Kidney capillary endothelial cell (primary cell): ENCODE data around the gene OSBPL10.
"Not testable (repeated sequence)": the region's sequence is repeated elsewhere in the genome, so short reads cannot be mapped to it uniquely, and the experiment has no call there.

Source experiments
- DNase-seq: peaks from one replicate; pipeline ENCODE4 v3.0.0-alpha.2; 2018; ENCODE audit warnings: low spot score

Gene OSBPL10

DNA sequence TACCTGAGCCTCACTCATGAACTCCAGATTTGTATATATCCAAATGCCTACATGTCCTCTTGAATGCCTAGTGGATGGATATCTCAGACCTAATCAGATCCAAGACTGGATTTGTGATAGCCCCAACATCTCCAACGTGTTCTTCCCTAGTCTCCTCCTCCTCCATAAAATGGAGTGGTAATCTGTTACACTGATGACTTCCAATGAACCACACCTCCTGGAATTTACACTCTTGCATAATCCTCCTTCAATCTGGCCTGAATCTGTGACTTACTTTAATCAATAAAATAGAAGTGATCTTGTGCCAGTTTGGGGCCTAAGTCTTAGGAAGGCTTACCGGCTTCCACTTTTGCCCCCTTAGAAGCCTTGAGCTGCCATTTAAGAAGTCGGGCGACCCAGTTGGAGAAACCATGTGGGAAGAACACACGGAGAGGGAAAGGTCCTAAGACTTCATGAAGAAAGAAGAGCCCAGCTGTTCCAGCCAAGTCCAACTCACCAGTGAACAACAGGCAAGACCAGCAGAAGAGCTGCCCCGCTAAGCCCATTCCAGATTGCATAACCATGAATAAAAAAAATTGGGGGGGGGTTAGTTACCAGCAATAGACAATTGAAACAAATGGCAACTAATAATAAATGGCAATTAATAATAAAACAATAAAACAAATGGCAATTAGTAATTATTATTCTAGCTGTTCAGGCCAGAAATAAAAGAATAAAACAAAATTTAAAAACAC, 284.1 kb downstream of the OSBPL10 start:
- DNase-seq: no peak

DNA sequence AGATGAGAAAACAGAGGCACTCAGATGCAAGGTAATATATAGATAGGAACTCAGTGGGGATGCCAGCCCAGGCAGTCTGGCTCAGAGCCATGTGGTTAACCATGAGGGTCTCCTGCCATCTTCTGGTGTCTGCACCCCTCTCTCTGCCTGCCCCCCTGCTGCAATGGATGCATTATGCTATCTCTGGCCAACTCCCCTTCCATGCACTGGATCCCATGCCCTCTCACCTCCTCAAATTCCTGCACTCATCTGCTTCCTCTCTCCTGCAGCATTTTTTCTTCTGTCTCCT, 285.1 kb downstream of the OSBPL10 start:
- no peak for DNase-seq

DNA sequence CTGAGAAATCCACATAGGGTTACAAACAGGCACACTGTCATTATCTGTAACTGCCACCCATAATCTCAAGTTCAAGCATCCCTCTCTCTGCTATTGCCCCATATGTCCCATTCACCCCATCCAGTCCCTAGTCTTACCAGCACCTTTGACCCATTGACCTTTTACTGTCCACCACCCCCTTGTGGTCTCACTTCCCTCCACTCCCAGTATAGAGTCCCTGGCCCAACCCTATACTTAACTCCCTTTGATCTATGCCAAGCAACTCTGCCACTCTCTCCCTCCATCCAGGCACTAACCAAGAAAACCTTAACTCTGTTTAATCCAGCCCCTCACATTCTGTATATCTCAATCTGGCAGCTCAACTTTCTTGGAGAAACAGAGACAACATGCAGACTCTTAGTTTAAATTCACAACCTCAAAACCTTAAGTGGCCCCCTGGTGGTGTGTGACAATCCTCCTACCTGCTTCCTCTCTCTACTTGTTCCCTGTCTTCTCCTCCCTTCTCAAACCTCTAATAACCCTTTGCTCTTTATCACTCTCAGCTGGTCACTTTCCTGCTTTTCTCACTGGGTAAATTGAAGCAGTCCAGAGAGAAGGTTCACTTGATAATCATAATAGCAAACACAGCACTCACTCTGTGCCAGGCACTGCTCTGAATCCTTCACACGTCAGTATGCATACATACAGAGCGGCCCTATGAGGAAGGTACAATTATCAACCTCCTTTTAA, 285.6 kb downstream of the OSBPL10 start:
- no peak for DNase-seq

DNA sequence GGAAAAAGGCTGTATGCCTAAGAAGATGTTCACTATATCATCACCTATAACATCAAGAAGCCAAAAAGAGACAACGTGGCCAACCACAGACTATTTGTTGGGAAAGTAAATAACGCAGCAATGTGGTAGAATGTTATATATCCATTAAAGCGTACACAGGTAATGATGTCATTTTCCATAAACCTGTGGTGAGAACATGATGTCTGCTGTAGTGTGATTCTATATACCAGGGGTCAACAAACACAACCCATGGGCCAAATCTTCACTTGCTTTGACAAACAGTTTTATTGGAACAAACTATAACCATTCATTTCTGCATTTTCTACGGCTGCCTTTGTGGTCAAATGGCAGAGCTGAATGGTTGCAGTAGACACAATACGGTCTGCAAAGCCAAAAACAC, 287.7 kb downstream of the OSBPL10 start:
- DNase-seq: no peak

DNA sequence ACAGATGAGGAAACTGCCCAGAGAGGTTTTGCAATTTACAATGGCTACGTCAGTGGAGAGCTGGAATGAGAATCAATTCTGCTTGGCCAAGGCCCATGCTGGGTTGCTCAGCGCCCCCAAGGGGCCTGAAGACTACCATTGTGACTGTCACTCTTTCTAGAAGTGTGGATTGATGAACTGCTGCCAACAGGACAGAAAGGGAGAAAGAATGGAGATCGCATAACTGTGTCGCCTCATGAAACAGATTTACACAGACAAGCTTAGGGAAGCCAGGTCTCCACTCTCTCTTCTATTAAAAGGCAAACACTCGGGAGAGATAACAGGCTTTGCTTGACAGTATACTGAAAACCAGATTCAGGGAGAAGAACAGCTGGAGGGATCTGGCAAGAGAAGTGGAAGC, 288.3 kb downstream of the OSBPL10 start:
- DNase-seq: no peak

DNA sequence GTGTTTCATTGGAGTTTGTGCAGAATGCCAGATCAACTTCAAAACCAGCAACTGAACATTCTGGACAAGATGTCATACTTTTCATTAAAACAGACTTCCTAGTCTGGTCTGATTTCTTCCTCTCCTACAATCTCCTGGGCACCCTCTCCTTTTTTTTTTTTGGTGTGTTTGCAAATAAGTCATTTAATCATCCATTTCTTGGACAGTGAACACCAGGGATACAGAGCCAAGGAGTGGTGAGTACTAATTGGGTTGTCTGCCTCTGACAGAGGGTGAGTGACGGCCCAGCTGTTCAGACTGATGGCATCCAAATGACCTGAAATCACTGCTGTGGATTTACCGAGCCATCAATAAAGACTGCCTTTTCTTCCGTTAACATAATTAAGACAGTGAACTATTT, 290.3 kb downstream of the OSBPL10 start:
- no peak for DNase-seq

DNA sequence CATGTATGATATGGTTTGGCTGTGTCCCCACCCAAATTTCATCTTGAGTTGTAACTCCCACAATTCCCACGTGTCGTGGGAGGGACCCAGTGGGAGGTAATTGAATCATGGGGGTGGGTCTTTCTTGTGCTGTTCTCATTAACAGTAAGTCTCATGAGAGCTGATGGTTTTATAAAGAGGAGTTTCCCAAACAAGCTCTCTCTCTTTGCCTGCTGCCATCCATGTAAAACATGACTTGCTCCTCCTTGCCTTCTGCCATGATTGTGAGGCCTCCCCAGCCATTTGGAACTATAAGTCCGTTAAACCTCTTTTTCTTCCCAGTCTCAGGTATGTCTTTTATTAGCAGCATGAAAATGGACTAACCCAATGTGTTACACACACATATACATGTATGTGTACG, 291.5 kb downstream of the OSBPL10 start:
- DNase-seq: not testable (repeated sequence)

DNA sequence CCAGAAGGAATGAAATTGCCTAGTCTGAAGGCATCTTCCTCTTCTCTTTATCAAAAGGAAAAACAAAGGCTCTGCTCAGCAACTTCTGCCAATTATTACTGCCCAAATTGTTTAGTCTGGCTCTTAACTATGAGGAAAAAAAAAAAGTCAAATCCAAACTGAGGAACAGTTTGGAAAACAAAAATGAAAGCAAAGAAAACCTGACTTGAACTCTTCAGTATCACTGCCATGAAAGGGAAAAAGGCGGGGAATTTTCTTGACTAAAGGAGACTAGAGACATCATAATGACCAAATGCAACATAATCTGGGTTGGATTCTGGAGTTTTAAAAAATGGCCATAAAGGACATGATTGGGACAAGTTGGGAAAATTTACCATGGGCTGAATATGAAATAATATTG, 292.1 kb downstream of the OSBPL10 start:
- DNase-seq: no peak

DNA sequence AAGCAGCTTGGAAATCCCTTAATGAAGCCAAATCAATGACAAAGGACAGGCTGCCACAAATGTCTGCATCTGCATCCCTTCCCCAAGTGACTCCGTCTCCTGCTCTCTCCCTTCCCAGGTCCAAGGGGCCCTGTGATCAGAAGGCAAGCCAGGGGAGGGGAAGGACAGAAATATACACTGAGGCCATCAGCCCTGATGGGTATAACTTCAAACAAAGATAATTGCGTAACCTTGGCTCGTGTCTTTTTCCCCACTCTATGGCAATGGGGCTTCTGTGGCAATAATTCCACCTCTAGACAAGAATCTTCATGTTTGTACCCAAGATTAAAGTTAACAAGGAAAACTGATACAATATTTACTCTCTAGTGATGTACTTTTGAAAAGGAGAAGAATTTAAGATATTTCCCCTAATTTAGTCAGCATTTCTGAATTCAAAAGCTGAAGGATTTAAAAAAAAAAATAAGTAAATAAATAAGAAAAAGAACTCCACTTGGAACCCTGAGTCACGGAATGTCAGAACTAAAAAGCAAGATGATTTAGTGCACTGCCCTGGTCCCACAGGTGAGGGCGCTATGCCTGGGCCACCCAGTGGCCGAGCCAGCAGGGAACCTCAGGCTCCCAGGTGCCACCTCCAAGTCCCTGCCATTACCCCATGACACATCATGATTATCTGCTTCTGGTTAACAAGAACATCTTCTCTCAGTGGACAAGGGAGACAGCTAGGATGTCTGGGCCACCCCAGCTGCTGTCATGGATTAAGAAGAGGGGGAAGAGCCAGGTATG, 293.9 kb downstream of the OSBPL10 start:
- DNase-seq: no peak

DNA sequence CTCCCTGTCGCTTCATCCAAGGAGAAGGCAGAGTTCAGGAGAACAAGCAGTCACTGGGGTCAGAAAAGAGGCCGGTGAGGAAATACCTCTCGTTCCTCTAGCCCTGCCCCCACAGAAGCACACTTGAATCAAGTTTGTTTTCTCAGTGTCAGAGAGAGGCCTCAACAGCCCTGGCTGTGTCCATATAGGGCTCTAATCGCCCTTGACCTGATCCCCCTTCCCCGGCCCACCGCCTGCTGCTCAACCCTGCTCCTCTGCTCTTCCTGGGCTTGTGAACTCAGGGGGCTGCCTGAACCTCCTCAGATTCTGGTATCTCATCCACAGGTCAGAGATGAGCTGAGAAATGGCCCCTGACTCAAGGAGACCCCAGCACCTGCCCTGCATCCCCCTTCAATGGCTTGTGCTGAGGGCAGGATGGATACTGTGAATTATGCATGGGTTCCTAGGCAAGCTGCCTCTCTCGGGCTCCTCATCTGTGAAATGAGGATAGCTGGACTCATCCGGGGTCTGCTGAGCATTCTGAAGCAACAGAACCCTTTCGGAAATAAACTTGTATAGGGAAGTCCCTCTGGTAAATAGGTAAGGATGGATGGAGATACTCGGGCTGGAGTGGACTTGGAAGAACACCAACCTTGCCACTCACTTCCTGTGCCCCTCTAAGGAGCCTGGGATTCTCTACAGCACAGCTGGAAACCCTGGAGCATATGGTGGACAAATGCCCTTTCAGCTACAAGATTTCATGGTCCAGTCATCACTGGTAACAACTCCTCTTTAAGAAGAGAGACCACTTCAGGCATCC, 300.8 kb downstream of the OSBPL10 start:
- no peak for DNase-seq

DNA sequence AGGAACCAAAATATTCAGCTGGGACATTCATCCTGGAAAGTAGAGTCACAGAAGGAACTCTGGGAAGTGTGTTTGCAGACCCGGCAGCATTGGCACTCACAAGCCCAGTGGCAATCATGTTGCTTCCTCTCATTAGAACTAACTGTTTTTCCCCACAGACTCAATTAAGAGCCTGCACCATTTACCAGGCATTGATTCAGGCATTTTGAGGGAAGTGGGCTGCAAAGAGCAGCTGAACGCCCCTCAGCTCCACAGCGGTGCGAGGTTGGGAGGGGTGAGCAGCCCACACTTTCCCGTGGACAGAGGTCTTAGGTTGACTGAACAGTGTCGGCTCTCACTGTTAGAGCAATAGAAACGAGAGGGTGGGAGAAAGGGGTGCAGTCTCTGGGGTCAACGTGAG, 304.5 kb downstream of the OSBPL10 start:
- no peak for DNase-seq

DNA sequence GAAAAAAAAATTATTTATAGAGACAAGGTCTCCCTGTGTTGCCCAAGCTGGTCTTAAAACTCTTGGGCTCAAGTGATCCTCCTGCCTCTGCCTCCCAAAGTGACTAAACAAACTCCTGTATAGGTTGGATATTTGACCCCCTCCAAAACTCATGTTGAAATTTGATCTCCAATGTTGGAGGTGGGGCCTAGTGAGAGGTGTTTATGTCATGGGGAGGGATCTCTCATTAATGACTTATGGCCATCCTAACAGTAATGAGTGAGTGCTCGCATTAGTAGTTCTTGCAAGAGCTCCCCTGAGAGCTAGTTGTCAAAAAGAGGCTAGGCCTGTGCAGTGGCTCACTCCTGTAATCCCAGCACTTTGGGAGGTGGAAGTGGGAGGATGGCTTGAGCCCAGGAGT, 307.1 kb downstream of the OSBPL10 start:
- DNase-seq: no peak

DNA sequence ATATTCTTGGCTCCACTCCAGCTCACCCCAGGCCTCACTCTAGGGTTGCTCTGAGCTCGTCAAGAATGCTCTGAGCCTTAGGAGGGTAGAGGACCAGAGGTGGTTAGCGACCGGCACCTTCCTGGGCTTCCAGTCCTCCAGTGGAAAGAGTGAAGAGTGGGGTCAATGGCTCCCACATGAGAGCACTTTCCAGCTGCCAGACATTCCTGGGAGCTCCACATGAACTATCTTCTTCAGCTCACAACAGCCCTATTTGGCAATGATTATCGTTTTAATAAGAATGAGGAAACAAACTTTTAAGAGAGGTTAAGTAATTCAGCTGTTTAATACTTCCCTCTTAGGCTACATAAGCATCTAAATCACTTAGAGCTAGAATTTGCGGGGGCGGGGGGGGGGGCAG, 309.1 kb downstream of the OSBPL10 start:
- no peak for DNase-seq

DNA sequence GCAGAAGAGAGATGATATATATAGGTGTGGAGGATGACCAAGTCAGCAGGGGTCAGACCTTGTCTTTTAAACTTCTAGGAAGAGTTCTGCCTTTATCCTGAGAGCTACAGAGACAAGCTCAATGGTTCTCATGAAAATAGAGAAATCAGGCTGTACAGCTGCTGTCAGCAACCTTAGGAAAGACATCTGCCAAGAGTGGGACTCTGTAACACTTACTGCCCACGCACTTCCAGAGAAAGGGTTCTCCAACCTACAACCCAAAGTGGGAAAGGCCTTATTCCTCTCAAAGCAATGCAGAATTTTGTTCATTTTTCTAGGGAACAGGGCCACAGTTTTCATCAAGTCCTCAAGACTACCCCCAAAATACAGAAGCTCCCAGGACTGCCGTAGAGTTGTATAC, 309.6 kb downstream of the OSBPL10 start:
- no peak for DNase-seq

DNA sequence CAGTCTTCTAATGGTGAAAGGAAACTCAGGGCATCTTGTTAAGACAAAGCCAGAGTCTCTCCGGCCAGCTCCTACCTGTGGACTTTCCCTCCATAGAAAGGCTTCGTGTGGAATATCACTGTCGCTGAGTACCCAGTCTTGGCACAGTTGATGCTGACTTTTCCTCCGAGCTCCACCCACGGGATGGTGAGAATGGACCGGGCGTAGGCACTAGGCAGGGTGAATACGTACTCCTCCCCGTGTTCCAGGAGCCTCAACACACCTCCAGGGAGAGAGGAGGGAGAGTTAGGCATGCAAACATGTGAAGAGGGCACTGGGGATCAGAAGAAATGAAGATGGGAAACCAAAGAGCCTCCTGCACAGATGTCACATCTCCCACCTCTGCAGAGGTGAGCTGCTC, 310.3 kb downstream of the OSBPL10 start:
- no peak for DNase-seq

DNA sequence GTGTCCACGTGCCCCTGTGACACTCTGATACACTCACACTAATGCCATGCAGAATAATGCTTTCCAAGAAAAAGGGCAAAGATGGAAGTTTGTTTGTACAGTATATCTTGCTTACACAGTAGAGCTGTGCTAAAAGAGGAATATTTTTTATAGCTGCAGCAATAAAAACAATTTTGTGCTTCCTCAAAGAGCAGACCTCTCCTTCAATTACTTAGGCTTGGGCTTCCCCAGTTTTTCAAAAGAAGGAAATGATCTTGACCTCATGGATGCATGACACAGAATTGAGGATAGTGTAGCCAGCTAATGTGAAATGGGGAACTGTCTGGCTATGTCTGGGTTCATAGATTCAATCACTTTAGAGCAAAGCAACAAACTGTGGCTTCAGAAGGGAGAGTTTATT, 310.9 kb downstream of the OSBPL10 start:
- DNase-seq: no peak

DNA sequence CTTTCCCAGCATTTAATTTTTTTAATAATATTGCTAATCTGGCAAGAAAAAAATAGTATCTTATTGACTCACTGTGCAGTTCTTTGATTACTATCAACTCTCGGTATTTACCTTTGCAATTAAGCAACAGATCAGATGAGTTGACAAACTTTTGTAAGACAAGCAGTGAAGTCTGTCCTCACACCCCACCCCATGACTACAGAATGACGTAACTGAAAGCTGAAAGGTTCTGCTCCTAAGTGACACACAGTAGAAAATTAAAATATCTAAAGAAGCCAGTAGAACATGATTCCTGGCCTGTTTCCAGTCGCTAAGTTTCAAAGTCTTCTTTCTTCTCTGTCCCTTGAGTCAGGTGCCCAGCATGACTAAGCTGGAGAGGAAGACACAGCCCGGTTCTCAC, 312.8 kb downstream of the OSBPL10 start:
- no peak for DNase-seq

DNA sequence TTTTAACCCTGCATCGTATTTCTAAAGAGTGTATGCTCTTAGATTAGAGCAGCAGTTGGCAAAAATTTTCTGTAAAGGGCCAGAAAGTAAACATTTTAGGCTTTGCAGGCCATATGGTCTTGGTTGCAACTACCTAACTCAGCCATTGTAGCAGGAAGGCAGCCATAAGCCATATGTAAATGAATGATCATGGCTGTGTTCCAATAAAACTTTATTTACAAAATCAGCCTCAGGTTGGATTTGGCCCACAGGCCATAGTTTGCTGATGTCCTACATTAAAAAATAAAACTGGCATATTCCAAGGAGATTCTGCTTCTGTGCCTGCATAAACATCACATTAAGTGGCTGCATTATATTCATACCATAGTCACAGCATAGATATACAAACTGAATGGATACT, 313.5 kb downstream of the OSBPL10 start:
- DNase-seq: no peak

DNA sequence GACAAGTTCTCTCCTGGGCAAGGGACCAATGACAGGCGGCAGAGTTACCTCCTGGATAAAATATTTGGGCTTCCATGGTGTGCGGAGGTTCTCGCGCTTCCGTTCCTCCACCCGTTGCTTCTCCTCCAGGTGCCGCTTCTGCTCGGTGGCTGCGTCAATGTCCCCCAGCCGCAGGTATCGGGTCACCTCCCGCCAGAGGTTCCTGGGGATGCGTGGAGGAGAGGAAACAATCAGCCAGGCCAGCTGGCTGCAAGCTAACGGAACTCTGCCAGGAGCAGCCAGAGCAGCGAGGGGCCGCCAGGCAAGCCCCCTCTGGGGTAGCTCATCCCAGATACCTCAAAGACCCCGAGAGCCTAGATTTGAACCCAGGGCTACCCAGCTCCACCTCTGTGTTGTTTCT, 317.0 kb downstream of the OSBPL10 start:
- no peak for DNase-seq

DNA sequence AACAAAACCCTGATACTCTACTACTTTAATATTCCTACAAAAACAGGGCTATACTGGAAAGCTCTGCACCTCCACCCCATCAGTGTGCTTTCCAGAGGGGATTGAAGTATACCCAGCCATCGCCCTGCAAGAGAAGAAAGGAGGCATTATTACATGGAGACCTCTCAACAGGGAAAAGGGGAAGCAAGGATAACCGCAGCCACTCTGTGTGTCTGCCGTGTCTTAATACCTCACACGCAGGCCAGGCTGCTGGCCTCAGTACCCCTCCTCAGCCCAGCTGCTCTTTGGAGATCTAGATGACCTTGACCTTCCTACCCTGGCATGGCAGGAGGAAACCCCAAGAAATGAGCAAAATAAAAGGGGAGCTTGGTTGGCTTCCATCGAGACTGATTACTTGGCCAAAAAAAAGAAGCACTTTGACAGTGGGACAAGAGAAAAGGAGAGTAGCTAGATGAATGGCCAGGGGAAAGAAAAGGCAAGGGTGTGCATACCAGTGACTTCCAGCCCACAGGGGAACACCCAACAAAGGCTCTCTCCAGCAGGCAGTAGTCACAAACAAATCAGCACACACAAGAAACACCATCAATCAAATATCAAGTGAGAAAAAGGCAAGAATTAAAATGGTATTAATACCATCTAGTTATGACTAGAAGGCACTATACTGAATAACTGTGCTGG, 318.9 kb downstream of the OSBPL10 start:
- no peak for DNase-seq

DNA sequence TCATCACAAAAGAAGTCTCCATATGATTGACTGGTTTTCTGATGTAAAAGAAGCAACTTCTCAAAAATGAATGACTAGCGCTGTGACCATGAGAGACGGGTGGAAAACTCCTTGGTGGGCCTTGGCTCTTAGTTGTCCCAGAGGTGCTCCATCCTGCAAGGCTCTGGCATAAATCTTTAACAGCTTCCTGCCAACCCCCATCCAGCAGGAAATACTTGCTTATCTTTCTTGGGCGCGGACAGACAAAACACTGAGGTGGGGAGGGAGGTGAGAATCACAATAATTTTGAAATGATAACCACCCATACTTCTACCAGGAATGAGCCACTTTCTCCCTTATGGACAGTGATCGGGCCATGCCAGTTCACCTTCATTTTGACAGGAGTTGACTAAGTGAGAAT, 319.8 kb downstream of the OSBPL10 start:
- DNase-seq: no peak

DNA sequence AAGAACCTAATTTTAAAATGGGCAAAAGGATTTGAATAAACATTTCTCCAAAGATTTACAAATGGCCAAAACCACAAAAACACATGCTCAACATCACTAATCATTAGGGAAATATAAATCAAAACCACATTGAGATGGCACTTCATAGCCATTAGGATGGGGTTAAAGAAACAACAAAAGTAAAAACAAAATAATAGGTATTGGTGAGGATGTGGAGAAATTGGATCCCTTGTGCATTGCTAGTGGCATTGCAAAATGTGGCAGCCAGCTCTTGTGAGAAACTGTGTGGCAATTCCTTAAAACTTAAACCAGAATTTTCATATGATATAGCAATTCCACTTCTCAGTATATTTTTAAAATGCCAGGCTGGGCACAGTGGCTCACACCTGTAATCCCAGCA, 321.8 kb downstream of the OSBPL10 start:
- no peak for DNase-seq
